HUES6 (cell line): ENCODE results near the gene CTDSPL.

Source experiments
- H3K27ac ChIP-seq: 2 replicates; pipeline ENCODE4 v1.7.0; 2013; ENCODE audit warnings: low read depth, mild to moderate bottlenecking, low read length, inconsistent platforms
- H3K27me3 ChIP-seq: 2 replicates; pipeline ENCODE4 v1.6.1; 2013; ENCODE audit warnings: low read length; ENCODE audit not compliant: control insufficient read depth, insufficient read depth
- H3K36me3 ChIP-seq: 2 replicates; pipeline ENCODE4 v1.6.1; 2013; ENCODE audit warnings: low read length; ENCODE audit not compliant: control insufficient read depth, insufficient read depth
- H3K4me1 ChIP-seq: 2 replicates; pipeline ENCODE4 v1.6.1; 2013; ENCODE audit warnings: low read length; ENCODE audit not compliant: control insufficient read depth, insufficient read depth
- H3K4me3 ChIP-seq: 2 replicates; pipeline ENCODE4 v1.5.1; 2013; ENCODE audit warnings: low read depth, low read length
- H3K9ac ChIP-seq: one replicate; pipeline ENCODE4 v1.6.1; 2013; ENCODE audit warnings: mild to moderate bottlenecking, low read length
- H3K9me3 ChIP-seq: 2 replicates; pipeline ENCODE4 v1.6.1; 2013; ENCODE audit warnings: low read depth, low read length; ENCODE audit not compliant: control insufficient read depth, insufficient read depth

The CTDSPL gene

DNA sequence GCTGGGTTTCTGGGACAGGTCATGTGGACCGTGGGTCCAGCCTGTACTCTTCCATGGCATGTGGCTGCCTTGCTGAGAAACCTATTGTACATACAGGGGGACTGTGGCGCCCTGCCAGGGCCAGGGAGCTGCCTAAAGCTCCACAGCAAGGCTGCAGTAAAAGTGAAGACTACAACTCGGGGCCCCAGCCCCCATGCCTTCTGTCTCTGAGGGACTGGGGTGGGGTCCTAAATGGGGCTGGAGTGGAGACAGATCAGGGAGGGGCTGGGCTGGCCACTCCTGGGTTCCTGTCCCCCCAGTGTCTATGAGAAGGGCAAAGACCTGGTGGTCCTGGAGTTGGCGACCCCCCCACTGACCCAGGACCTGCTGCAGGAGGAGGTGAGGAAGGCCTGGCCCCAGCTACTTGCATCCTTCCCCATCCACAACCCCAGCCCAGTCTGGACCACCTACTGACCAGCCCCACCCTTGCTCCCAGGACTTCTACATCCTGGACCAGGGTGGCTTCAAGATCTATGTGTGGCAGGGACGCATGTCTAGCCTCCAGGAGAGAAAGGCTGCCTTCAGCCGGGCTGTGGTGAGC lies 136.2 kb downstream of the CTDSPL start:
- H3K36me3 ChIP-seq: no peaks in the 10 kb centered on the region
- H3K4me3 ChIP-seq: no peak overlapping the region
- H3K27ac ChIP-seq: no peak overlapping the region
- no peaks in the 10 kb centered on the region for H3K9me3 ChIP-seq
- H3K4me1 ChIP-seq: peaks cover 23% of the 10 kb centered on the region
- 0 out of 2 replicates have a peak, but pooled peaks cover 11% of the 10 kb centered on the region for H3K27me3 ChIP-seq
- H3K9ac ChIP-seq: no peak overlapping the region

DNA sequence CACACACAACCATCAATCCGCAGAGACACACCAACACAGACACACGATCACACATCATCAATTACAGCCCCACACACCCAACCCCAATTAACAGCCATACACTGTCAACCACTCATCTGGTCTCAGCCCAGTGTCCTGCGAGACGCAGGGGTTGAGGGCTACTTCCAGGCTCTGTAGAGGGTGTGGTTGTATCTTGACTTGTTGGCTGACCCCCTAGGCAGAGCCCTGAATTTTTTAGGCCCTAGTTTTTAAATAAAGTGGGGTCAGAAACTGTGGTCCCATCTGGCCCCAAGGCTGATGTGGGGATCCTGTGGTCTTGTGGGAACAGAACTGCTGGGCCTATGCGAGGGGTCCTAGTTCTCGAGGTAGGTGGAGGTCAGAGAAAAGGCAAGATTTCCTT lies 138.2 kb downstream of the CTDSPL start:
- H3K27ac ChIP-seq: no peak overlapping the region
- H3K27me3 ChIP-seq: 0 out of 2 replicates have a peak, but pooled peaks cover 11% of the 10 kb centered on the region
- H3K9ac ChIP-seq: no peak overlapping the region
- peaks cover 13% of the 10 kb centered on the region for H3K4me1 ChIP-seq
- H3K9me3 ChIP-seq: no peaks in the 10 kb centered on the region
- H3K36me3 ChIP-seq: no peaks in the 10 kb centered on the region
- no peak overlapping the region for H3K4me3 ChIP-seq

DNA sequence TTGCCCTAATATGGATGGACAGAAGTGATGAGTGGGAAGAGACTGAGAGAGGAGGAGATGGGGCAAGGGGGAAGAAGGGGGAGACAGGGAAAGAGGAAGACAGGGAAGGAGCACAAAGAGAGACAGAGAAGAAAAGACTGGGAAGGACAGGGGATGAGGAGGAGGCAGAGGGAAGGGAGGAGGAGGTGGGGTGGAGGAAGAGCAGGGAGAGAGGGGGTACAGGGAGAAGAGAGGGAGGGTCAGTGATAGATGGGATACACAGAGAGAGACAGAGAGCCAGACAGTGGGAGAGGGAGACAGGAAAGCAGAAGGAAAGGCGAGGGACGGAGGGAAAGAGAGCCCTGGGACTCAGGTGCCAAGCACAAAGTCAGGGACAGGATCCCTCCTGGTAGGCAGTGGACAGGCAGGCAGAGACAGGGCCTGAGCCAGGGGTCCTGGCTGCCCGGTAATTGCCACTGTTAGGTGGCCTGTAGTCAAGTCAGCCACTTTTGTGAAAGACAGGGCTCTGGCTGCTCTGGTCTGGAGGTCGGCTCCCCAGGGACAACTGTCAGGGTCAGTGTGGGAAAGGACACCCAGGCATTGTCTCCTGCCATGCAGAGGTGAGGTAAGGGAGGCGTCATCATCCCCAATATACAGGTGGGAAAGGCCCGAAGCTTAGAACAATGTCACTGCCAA lies 138.7 kb downstream of the CTDSPL start:
- Histone ChIP-seq H3K27me3 (0 out of 2 replicates have a peak, but pooled peaks cover 11% of the 10 kb centered on the region), H3K9me3 (no peaks in the 10 kb centered on the region), H3K4me1 (peaks cover 13% of the 10 kb centered on the region), H3K4me3 (no peak overlapping the region), H3K27ac (no peak overlapping the region), H3K9ac (no peak overlapping the region), H3K36me3 (no peaks in the 10 kb centered on the region)

DNA sequence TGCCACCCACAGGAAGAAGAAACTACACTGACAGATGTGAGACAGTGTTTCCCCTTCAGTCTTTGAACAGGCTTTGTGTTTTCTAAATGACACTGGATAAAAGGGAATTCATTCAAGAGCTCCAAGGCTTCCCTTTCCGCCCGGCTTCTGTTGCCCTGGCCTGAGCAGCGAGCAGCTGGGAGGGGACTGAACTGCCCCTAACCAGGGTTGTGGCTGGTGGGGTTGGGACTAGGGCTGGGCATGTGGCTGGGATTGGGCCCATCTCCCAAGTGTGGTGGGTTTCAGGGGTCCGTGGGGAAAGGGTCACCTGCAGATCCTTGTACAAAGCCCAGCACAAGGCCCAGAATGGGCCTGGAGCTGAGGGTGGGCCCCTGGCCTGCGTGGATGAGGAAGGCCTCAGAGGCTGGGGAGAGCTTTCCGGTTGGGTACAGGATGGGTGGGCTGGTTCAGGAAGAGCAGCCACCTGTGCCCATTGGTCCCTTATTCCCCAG lies 139.3 kb downstream of the CTDSPL start:
- no peak overlapping the region for H3K27ac ChIP-seq

DNA sequence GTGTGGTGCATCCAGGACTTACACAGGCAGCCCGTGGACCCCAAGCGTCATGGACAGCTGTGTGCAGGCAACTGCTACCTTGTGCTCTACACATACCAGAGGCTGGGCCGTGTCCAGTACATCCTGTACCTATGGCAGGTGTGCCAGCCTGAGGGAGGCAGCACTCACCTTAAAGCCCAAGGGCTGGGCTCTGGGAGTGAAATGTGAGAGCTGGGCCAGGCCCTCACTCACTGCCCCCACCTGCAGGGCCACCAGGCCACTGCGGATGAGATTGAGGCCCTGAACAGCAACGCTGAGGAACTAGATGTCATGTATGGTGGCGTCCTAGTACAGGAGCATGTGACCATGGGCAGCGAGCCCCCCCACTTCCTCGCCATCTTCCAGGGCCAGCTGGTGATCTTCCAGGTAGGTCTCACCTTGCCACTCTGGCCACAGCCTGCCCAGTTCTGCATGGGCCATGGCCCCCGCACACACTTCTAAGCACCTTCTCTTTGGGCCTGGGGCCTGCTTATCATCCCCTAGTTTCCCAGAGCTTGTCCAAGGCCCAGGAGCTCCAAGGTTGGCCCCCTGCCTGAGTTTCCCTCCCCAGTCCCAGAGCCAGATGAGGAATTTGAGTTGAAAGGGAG lies 139.9 kb downstream of the CTDSPL start:
- no peak overlapping the region for H3K27ac ChIP-seq
- no peaks in the 10 kb centered on the region for H3K36me3 ChIP-seq
- H3K9me3 ChIP-seq: no peaks in the 10 kb centered on the region
- H3K27me3 ChIP-seq: 0 out of 2 replicates have a peak, but pooled peaks cover 11% of the 10 kb centered on the region
- H3K4me1 ChIP-seq: peaks cover 13% of the 10 kb centered on the region
- H3K4me3 ChIP-seq: no peak overlapping the region
- H3K9ac ChIP-seq: no peak overlapping the region

More for the DNA sequence above, 139.3 kb downstream of the CTDSPL start:
- 0 out of 2 replicates have a peak, but pooled peaks cover 11% of the 10 kb centered on the region for H3K27me3 ChIP-seq
- H3K9ac ChIP-seq: no peak overlapping the region
- no peak overlapping the region for H3K4me3 ChIP-seq
- H3K4me1 ChIP-seq: peaks cover 13% of the 10 kb centered on the region
- H3K36me3 ChIP-seq: no peaks in the 10 kb centered on the region
- no peaks in the 10 kb centered on the region for H3K9me3 ChIP-seq

DNA sequence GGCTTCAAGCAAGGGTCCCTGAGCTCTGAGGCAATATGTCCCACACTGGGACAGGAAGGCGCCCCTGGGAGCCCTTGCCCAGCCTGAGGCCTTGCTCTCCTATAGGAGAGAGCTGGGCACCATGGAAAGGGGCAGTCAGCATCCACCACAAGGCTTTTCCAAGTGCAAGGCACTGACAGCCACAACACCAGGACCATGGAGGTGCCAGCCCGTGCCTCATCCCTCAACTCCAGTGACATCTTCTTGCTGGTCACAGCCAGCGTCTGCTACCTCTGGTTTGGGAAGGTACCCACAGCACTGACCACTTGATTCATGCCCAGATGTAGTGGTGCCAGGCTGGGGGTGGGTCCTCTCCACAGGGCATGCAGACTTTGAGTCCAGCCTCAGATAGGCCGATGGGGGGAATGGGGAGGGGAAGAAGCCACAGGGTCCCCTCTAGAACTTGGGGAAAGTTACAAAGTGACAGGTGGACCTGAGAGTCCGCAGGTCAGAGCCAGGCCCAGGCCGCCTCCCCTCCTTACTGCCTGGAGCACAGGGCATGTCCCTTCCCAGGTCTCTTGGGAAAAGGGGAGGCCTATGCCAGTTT lies 140.7 kb downstream of the CTDSPL start:
- Histone ChIP-seq H3K36me3 (peaks cover 2% of the 10 kb centered on the region; the same call in 1 of the 2 replicates), H3K27ac (no peak overlapping the region), H3K4me3 (no peak overlapping the region), H3K9ac (no peak overlapping the region), H3K27me3 (0 out of 2 replicates have a peak, but pooled peaks cover 11% of the 10 kb centered on the region), H3K4me1 (peaks cover 13% of the 10 kb centered on the region), H3K9me3 (no peaks in the 10 kb centered on the region)

DNA sequence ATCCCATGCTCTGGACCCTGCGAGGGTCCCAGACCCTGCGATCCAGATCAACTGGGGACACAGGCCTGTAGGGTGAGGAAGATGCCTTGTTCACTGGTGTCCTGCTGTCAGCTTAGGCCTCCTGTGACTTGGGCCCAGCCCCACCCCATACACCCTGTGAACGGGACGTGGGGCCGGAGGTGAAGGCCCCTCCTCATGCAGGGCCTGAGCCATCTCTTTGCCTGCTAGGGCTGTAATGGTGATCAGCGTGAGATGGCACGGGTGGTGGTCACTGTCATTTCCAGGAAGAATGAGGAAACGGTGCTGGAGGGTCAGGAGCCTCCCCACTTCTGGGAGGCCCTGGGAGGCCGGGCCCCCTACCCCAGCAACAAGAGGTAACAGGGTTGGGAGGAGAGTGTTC lies 141.3 kb downstream of the CTDSPL start:
- 0 out of 2 replicates have a peak, but pooled peaks cover 8% of the 10 kb centered on the region for H3K27me3 ChIP-seq
- H3K9me3 ChIP-seq: no peaks in the 10 kb centered on the region
- peaks cover 7% of the 10 kb centered on the region for H3K36me3 ChIP-seq
- H3K4me3 ChIP-seq: no peak overlapping the region
- no peak overlapping the region for H3K27ac ChIP-seq
- H3K4me1 ChIP-seq: peaks cover 12% of the 10 kb centered on the region
- H3K9ac ChIP-seq: no peak overlapping the region

DNA sequence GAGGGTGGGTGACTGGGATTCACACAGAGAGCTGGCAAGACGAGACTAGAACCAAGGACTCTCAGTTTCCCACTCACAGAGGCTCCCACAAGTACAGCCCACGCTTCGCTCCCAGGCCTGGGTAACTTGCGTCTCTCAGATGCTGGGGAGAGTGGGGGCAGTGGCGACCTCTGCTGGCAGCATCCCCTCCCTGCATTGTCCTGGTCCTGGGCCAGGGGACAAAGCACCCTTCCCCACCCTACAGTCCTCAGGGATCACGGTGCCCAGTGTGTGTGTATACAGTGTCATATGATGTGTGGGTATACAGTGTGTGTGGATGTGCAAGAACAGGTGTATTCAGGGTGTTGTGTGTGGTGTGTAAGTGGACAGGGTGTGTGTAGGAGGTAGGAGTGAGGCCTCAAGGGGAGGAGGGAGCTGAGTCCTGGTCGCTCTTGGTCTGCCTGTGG lies 141.7 kb downstream of the CTDSPL start:
- Histone ChIP-seq H3K36me3 (peaks cover 11% of the 10 kb centered on the region), H3K9me3 (no peaks in the 10 kb centered on the region), H3K4me3 (no peak overlapping the region), H3K4me1 (peaks cover 8% of the 10 kb centered on the region; the same call in 1 of the 2 replicates), H3K9ac (no peak overlapping the region), H3K27ac (no peak overlapping the region), H3K27me3 (0 out of 2 replicates have a peak, but pooled peaks cover 3% of the 10 kb centered on the region)

DNA sequence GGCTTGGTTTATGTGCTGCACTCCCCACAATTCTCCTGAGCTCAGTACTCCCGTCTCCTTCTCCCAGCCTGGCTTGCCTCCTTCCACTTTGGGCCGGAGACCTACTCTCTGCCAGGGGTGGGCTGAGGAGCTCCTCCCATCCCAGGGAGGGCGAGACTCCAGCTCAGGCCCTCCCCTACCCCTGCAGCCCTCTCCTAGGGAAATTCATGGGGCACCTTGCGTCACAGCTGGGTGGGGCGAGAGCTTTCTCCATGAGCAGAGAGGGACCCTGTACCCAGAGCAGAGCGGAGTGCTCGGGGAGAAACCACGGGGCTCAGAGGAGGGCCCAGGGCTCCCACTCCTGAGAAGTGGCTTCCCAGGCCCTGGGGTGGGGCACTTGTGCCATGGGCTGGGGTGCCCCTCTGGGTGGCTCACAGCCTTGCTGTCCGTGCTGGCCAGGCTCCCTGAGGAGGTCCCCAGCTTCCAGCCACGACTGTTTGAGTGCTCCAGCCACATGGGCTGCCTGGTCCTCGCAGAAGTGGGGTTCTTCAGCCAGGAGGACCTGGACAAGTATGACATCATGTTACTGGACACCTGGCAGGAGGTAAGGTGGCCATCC lies 142.2 kb downstream of the CTDSPL start:
- H3K4me1 ChIP-seq: peaks cover 4% of the 10 kb centered on the region; the same call in 1 of the 2 replicates
- H3K27me3 ChIP-seq: no peaks in the 10 kb centered on the region
- H3K9ac ChIP-seq: no peak overlapping the region
- peaks cover 13% of the 10 kb centered on the region for H3K36me3 ChIP-seq
- H3K4me3 ChIP-seq: no peak overlapping the region
- no peaks in the 10 kb centered on the region for H3K9me3 ChIP-seq
- no peak overlapping the region for H3K27ac ChIP-seq

DNA sequence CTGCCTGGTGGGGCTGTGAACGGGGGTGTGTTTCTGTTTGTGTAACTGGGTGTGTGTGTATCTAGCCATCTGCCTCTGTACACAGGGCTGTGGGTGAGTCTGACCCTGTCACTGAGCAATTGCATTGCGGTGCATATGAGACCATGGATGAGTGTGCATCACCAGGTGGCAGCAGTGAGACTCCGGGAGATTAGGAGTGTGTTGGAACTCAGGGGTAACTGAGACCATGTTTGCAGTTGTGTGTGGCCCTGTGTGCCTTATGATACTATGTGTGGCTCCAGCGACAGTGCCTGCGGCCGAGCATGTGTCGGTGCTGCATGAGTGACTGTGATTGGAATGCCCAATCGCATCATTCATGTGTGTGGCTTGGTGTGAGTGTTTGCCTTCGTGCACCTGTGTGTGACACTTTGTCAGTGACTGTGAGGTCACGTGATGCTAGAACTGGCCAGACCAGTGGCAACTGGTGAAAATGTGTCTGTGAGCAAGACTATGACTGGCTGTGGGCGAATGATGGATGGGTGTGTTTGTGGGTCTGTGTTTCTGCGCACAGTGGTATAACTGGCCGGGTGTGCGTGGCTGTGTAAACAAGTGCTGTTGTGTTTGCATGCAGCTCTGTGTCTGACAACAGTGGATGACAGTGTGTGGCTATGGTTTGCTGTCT lies 142.9 kb downstream of the CTDSPL start:
- H3K4me3 ChIP-seq: no peak overlapping the region
- no peak overlapping the region for H3K27ac ChIP-seq
- no peaks in the 10 kb centered on the region for H3K9me3 ChIP-seq
- H3K27me3 ChIP-seq: no peaks in the 10 kb centered on the region
- no peak overlapping the region for H3K9ac ChIP-seq
- H3K4me1 ChIP-seq: no peaks in the 10 kb centered on the region
- H3K36me3 ChIP-seq: peaks cover 14% of the 10 kb centered on the region
